Activated T-helper 1 cell treated with Interleukin-2 at 50 U/mL for 16 hours (primary cell): Measurements from ENCODE around the gene SYT15.

Experiments
- DNase-seq: peaks from one replicate; pipeline ENCODE4 v3.0.0-alpha.2; 2020; ENCODE audit warnings: low read depth

The SYT15 gene

GRCh38 chr10:46544989-46545791 is 33.7 kb upstream of the SYT15 start:
- DNase-seq, result no peak

- DNase-seq, result no peak
Observed at GRCh38 chr10:46545861-46546590, 32.9 kb upstream of the SYT15 start.

- DNase-seq, result no peak
Observed at GRCh38 chr10:46546591-46547540, 32.1 kb upstream of the SYT15 start.

DNA sequence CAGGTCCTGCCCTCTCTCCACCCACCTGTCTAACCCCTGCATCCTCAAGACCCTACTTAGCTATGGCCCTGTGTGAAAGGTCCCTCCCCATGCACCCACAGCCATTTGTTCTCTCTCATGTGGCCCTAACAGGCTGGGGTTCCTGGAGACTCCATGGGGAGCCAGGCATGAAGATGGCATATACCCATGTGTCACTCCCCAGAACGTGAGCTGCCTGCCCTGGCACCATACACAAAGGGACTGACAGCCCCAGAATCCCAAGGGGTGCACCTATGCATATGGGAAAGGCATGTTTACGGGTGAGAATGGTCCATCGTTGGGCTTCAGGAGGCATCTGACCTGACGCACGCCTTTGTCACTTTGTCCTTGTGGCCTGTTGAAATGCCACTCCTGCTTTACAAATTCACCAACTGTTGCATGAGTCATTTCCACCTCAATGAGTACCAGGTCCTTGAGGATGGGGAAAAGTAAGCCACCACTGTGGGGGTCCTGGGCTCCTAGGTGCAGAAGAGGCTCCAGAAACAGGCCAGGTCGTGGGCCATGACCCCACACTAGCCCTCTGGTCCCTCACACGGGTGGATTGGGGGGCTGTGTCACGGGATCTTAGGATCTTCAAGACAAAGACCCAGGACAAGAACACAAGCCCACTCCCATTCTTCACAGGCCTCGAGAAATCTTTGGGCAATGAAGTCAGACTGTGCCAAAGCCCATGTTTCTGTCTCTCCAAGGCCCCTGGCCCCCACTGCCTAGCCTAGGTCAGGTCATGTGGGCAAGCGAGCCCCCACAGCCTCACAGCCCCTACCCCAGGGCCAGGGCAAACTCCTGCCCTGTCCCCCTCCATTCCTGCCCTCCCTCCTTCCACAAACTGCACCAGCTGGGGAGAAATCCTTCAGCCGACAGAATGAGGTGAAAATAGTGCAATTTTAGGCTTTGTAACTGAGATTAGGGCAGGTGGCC is 31.1 kb upstream of the SYT15 start:
- DNase-seq, result no peak

DNA sequence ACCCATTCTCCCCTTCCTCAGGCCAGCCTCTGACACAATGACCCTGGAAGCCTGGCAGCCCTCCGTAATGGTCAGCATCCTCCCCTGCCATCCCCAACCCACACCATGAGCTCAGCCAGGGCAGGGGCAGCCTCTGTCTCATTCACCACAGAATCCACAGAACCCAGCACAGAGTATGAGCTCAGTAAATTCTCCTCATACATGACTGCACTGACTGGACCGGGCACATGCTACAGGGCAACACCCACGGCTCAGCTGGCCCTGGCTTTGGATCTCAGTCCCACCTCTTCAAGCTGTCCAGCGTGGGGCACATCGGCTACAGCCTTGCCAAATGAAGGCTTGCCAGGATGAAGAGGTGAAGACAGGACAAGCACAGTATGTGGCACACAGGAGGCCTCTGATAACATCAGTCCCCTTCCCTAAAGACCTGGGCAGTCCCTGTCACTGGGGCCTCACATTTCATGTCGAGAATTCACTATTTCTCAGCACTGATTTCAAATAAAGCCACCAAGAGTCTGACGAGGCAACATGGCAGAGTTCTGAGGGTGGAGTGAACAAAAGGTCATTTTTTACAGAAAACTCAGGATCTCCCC is 30.3 kb upstream of the SYT15 start:
- no peak for DNase-seq

GRCh38 chr10:46549171-46550075 is 29.5 kb upstream of the SYT15 start:
- no peak for DNase-seq

DNA sequence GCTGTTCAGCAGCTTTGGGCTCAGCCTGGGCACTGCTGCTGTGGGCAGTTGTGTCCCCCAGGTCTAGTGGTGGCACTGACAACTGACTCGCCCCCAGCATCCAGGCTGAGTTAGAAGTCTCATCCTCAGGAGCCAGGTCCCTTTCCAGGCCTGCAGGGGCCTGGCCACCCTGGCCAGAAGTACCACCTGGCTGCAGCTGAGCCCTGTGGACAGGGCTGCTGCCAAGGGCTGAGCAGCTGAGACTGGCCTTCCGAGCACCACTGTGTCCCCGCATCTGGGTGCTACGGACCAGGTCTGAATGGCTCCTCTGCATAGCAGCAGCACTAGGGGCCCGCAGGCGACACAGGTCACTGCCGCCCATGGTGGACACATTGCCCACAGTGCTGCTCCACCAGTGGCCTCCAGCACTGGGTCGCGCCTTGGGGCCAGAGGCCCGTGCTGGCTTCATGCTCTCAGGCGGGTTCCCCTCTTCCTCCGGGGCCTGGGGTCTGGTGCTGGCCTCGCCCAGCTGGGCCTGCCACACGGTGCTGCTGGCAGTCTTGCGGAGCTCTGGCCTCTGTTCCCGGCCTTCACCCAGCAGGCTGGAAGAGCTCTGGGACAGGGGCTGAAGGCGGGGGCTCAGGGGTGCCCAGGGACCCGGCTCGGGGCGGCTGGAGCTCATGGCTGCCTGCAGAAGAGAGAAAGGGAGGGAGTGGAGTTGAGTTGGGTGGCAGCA is 28.7 kb upstream of the SYT15 start:
- DNase-seq, result no peak

GRCh38 chr10:46550795-46551700 is 27.9 kb upstream of the SYT15 start:
- DNase-seq, result no peak

- DNase-seq, result no peak
Observed at GRCh38 chr10:46551701-46552525, 27.0 kb upstream of the SYT15 start.

- no peak for DNase-seq
Observed at GRCh38 chr10:46552526-46553237, 26.2 kb upstream of the SYT15 start.

DNA sequence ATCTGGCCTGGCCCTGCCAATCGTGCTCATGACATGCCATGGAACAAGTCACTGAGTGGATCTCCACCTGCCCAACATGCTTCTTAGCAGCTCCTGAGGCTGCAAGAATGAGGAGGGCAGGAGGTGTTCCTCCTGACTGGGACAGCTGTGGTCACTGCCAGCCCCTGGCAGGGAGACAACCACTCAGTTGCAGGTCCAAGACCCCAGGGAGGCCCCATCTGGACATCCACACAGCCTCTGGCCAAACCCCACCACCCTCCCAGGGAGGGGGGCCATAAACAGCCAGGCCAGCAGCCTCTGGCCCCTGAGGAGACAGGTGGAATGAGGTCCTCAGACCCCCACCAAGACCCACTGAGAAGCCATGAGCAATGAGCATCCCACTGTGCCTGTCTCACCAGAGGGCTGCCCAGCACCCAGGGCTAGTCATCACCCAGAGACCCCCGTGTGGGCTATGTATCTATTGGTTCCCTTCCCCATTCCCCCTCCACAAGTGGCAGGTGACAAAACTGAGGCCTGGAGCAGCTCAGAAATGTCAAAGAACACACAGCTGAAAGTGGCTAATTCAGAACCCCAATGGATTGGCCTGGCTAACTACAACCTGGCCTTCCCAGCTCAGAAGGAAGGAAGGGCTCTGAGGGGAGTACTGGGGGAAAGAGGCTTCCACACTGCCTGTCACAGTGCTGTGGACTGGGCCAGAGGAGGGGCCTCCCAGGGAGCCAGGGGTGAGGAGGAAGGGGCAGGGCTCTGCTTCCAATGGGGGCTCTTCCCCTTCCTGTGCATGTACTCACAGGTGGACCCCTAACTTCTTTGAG is 25.5 kb upstream of the SYT15 start:
- DNase-seq, result no peak

GRCh38 chr10:46554166-46554781 is 24.7 kb upstream of the SYT15 start:
- no peak for DNase-seq

DNA sequence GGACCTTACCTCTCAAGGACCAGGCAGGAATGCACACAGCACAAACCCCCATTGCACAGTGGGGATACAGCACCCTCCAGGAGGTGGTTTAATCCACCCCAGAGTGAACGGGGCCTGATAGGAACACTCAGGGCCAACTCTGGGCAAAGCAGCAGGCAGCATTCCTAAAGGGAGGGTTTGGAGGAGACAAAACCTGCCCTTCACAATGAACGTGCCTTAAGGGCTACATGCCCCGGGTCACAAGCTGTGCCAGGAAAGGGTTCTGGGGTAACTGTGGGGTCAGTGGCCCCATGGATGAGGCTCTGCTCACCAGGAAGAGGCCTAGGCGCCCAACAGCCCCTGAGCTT is 23.6 kb upstream of the SYT15 start:
- no peak for DNase-seq

GRCh38 chr10:46555713-46556514 is 23.0 kb upstream of the SYT15 start:
- DNase-seq, result no peak
